Measurements from ENCODE around the gene KCNIP4. TPM values are rescaled to one million over a fixed set of nuclear protein-coding genes. Genes with fewer than 3 reads are reported as not detected.

The KCNIP4 gene
- total and polyA plus RNA-seq, 2 donors (not counting 3 experiments of a cell fraction or from before 2014, with no cell fraction given) = not detected

- FAIRE-seq (no peak), DNase-seq (ENCODE audit: low read depth, low spot score) (no peak)
- no peaks in the 10 kb centered on the region for H3K9me1 ChIP-seq (replicated peaks; ENCODE audit: control insufficient read depth, extremely low read depth, insufficient read depth, low read length)
Measured at GRCh38 chr4:20813700-20814099, 1134.9 kb downstream of the KCNIP4 start.

DNA sequence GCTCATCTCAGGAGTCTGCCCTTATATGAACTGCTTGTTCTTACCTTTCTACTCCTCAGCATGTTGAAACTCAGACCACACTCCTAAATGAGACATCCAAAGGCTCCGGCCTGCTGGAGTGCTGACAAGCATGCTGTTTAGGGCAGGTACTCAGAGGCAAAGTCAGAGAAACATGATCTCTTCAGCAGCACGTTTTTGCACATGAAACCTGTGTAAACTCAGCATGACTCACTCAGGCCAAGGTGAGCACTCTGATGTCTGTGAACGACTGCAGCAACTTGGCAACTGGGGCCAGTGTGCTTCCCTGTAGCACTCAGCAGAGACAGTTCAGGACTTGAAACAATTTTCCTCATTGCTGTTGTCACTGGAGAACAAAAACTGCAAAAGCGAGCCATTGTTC lies 1138.8 kb downstream of the KCNIP4 start:
- ChIA-PET CTCF (interaction anchor here (1.2 kb wide), 1 partner anchor 14 kb away, joined by 3 read pairs; no protein-coding TSS in a partner anchor), POLR2A (no interaction called here)
- H3K9me3 ChIP-seq (replicated peaks; ENCODE audit: control insufficient read depth, insufficient read depth, low read length) = no peaks in the 10 kb centered on the region

More at GRCh38 chr4:20813700-20814099, 1134.9 kb downstream of the KCNIP4 start:
- no TSS peak for BruUV-seq (replicated peaks)
- no peaks in the 10 kb centered on the region for H3K9me3 ChIP-seq (replicated peaks; ENCODE audit: control insufficient read depth, insufficient read depth, low read length)
- H3K4me2 ChIP-seq (ENCODE audit: insufficient read depth, low read length) = no peak overlapping the region
- intact Hi-C loops (cut with micrococcal nuclease) = no loop called here
- no peaks in the 10 kb centered on the region for H3K4me1 ChIP-seq (ENCODE audit: control insufficient read depth, extremely low read depth, insufficient read depth, low read length)
- no peaks in the 10 kb centered on the region for H3K79me2 ChIP-seq (ENCODE audit: control insufficient read depth, insufficient read depth, low read length)
- no peak overlapping the region for H3K27ac ChIP-seq (ENCODE audit: insufficient read depth, low read depth, low read length)
- no peaks in the 10 kb centered on the region for H4K20me1 ChIP-seq (replicated peaks; ENCODE audit: control insufficient read depth, extremely low read depth, insufficient read depth, low read length)
- no peak overlapping the region for H2AFZ ChIP-seq (ENCODE audit: low read depth, low read length)
- ChIA-PET CTCF (no interaction called here), POLR2A (no interaction called here)
- no peaks in the 10 kb centered on the region for H3K27me3 ChIP-seq (ENCODE audit: control insufficient read depth in 2 of 2, insufficient read depth in 2 of 2, low read length in 2 of 2)
- no peaks in the 10 kb centered on the region for H3K36me3 ChIP-seq (ENCODE audit: control insufficient read depth in 2 of 2, extremely low read depth in 1 of 2, insufficient read depth in 2 of 2, low read length in 2 of 2)
- no peak overlapping the region for H3K9ac ChIP-seq (replicated peaks; ENCODE audit: extremely low read depth, insufficient read depth, low read length)
- dilution Hi-C loops (cut with MboI; ENCODE audit: extremely low pct_ligation_motif_present, low sequenced_read_pairs) = no loop called here
- TF ChIP-seq POLR2AphosphoS5 (IDR thresholded peaks at IDR 0.05; ENCODE audit: insufficient read depth, low read depth, low read length) = no peak
- TF ChIP-seq GATA2 (IDR thresholded peaks at IDR 0.05; ENCODE audit: insufficient read depth, insufficient read length, low read depth, low read length) = no peak
- TF ChIP-seq MYC (IDR thresholded peaks at IDR 0.05; ENCODE audit: low read depth, low read length) = no peak
- H3K4me3 ChIP-seq (replicated peaks in 1 of 3; ENCODE audit: insufficient read depth in 1 of 3, low read depth in 1 of 3, low read length in 3 of 3) = no peak overlapping the region

More for the DNA sequence above, 1138.8 kb downstream of the KCNIP4 start:
- Histone ChIP-seq H3K9ac (replicated peaks; ENCODE audit: extremely low read depth, insufficient read depth, low read length) (no peak overlapping the region), H3K4me1 (ENCODE audit: control insufficient read depth, extremely low read depth, insufficient read depth, low read length) (no peaks in the 10 kb centered on the region), H2AFZ (ENCODE audit: low read depth, low read length) (peak overlapping the region; percentile 28), H3K36me3 (ENCODE audit: control insufficient read depth in 2 of 2, extremely low read depth in 1 of 2, insufficient read depth in 2 of 2, low read length in 2 of 2) (no peaks in the 10 kb centered on the region), H3K4me2 (ENCODE audit: insufficient read depth, low read length) (no peak overlapping the region), H3K27ac (ENCODE audit: insufficient read depth, low read depth, low read length) (no peak overlapping the region), H3K4me3 (replicated peaks in 1 of 3; ENCODE audit: insufficient read depth in 1 of 3, low read depth in 1 of 3, low read length in 3 of 3) (no peak overlapping the region), H4K20me1 (replicated peaks; ENCODE audit: control insufficient read depth, extremely low read depth, insufficient read depth, low read length) (no peaks in the 10 kb centered on the region), H3K9me1 (replicated peaks; ENCODE audit: control insufficient read depth, extremely low read depth, insufficient read depth, low read length) (no peaks in the 10 kb centered on the region), H3K79me2 (ENCODE audit: control insufficient read depth, insufficient read depth, low read length) (no peaks in the 10 kb centered on the region), H3K27me3 (ENCODE audit: control insufficient read depth in 2 of 2, insufficient read depth in 2 of 2, low read length in 2 of 2) (no peaks in the 10 kb centered on the region)
- dilution Hi-C loops (cut with MboI; ENCODE audit: extremely low pct_ligation_motif_present, low sequenced_read_pairs) = no loop called here
- no peak for DNase-seq (ENCODE audit: low read depth, low spot score)
- intact Hi-C loops (cut with micrococcal nuclease) = no loop called here
- no peak for FAIRE-seq
- no TSS peak for BruUV-seq (replicated peaks)
- no peak for TF ChIP-seq MYC (IDR thresholded peaks at IDR 0.05; ENCODE audit: low read depth, low read length)
- TF ChIP-seq POLR2AphosphoS5 (IDR thresholded peaks at IDR 0.05; ENCODE audit: insufficient read depth, low read depth, low read length) = no peak
- TF ChIP-seq GATA2 (IDR thresholded peaks at IDR 0.05; ENCODE audit: insufficient read depth, insufficient read length, low read depth, low read length) = no peak
- no peak for TF ChIP-seq JUN (IDR thresholded peaks at IDR 0.05; ENCODE audit: borderline replicate concordance, insufficient read depth, insufficient read length, low read depth)
- no peak for TF ChIP-seq POLR2A (IDR thresholded peaks at IDR 0.05; ENCODE audit: low read depth, low read length)

All from endothelial cell of umbilical vein (primary cell).